ENCODE results near the gene ACOXL.

Gene ACOXL

DNA sequence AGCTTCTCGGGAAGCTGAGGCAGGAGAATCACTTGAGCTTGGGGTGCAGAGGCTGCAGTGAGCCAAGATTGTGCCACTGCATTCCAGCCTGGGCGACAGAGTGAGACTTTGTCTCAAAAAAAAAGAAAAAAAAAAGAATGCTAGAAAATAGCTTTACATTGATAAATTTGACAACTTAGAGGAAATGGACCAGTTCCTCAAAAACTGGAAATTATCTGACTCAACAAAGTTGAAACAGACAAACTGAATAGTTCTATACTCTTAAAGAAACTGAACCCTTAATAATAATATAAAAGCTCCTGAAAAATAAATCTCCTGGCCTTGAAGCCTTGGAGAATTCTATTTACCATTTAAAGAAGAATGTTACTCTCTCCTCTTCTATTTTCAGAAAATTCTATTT, 237.3 kb downstream of the ACOXL start:
- intact Hi-C loops (cut with DNase I): no loop called here
- DNase-seq: no peak

- DNase-seq: no peak
- intact Hi-C loops (cut with DNase I): no loop called here
These were observed 237.8 kb downstream of the ACOXL start for GRCh38 chr2:110970201-110970600.

GRCh38 chr2:110971811-110972210, 239.4 kb downstream of the ACOXL start:
- intact Hi-C loops (cut with DNase I): no loop called here
- no peak for DNase-seq

DNA sequence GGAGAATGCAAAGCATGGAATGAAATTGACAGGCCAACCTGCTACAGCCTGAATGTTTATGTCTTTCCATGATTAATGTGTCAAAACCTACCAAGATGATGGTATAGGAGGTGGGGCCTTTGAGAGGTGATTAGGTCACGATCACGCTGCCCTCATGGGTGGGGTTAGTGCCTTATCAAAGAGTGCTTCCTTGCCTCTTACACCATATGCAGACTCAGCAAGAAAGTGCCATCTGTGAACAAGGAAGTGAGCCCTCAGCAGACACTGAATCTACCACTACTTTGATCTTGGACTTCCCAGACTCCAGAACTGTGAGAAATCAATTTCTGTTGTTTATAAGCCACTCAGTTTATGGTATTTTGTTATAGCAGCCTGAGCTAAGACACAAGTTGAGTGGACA, 240.9 kb downstream of the ACOXL start:
- intact Hi-C loops (cut with DNase I): no loop called here
- no peak for DNase-seq

- DNase-seq: no peak
- intact Hi-C loops (cut with DNase I): no loop called here
These were observed 245.0 kb downstream of the ACOXL start for GRCh38 chr2:110977403-110977802.

DNA sequence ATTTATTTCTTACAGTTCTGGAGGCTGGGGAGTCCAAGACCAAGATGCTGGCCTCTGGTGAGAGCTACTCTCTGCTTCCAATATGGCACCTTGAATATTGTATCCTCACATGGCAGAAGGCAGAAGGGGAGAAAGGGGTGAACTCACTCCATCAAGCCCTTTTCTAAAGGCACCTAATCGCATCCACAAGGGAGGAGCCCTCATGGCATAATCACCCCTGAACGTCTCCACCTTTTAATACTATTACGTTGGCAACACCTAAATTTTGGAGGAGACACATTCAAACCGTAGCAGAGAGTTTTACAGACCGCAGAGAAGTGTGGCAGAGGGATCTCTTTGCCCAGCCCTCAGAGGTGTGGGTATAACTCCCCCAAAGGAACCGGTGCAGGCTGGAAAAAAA, 245.8 kb downstream of the ACOXL start:
- no peak for DNase-seq
- intact Hi-C loops (cut with DNase I): no loop called here

GRCh38 chr2:110978756-110979470, 246.5 kb downstream of the ACOXL start:
- intact Hi-C loops (cut with DNase I): no loop called here
- no peak for DNase-seq

DNA sequence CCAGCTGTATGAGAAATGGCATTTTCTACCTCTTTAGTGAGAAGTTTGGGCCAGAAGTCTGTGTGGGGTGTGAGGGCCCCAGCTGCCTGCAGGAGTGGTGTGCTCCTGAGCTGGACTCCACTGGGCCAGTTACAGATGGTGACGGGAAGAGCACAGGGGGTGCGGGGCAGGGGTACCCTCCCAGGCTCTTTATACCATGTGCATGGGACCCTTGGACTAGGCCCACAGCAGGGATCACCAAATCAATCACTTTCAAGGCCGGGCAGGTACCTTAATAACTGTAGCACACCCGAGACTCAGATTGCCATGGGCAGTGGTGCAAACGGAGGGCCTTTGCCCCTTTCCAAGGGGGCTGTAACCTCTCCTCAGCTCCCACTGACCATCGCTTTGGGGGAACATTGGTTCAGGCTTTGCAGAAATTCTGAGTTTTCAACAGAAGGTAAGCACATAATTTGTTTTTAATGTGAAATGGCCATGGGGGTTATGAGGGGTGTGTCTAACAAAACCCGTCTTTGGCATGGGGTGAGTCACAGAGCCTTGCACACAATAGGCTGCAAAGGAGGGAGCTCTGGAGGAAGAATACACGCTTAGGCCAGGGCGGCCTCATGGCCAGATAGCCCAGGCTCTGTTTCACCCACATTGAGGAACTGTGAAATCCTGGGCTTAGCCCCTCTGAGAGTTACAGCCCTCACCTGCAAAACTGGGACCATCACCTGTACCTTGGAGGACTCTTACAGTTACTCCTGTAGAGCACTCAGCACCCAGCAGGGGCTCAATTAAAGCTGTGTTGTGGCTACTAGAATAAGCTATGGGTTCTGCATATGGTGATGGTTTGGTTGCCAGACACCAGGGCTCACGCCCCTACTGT, 247.3 kb downstream of the ACOXL start:
- no peak for DNase-seq
- intact Hi-C loops (cut with DNase I): no loop called here

DNA sequence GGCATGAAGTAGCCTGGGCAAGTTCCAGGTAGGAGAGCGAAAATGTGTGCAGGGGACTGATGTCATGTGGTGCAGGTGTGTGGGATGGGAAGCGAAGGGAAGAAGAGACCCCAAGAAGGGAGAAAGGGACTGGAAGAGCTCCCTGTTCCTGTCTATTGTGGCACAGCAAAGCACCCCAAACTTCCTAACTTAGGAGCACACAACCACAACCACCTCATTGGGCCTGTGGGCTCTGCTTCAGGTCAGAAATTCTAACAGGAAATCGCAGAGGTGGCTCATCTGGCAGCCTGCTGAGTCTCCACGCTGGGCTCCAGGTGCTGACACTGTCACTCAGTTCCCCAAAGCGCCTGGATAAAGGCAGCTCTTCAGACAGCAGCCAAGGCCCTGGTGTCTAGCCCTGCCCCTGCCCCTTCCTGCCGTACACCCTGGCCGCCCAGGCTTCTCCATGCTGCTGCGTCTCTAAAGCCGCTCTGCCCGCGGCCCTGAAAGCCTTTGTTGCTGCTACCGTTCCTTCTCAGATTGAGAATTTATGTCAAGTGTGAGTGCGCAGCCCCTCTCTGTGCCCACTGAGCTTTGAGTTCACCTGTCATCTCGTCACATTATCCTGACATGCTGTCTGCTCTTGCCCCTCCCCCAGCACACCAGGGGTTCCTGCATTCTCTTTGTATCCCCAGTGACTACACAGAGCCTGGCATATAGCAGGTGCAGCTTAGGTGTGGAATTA, 248.1 kb downstream of the ACOXL start:
- no peak for DNase-seq
- intact Hi-C loops (cut with DNase I): no loop called here

- DNase-seq: no peak
These were observed 250.8 kb downstream of the ACOXL start for GRCh38 chr2:110983133-110983532.

GRCh38 chr2:110984694-110985490, 252.5 kb downstream of the ACOXL start:
- DNase-seq: no peak
- intact Hi-C loops (cut with DNase I): no loop called here

More at GRCh38 chr2:110983133-110983532, 250.8 kb downstream of the ACOXL start:
- intact Hi-C loops (cut with DNase I): no loop called here

GRCh38 chr2:110990440-110990839, 258.1 kb downstream of the ACOXL start:
- DNase-seq: no peak
- intact Hi-C loops (cut with DNase I): no loop called here

GRCh38 chr2:110991911-110992310, 259.5 kb downstream of the ACOXL start:
- DNase-seq: no peak
- intact Hi-C loops (cut with DNase I): no loop called here

- intact Hi-C loops (cut with DNase I): no loop called here
- DNase-seq: no peak
These were observed 260.5 kb downstream of the ACOXL start for GRCh38 chr2:110992886-110993285.

GRCh38 chr2:110993557-110994231, 261.3 kb downstream of the ACOXL start:
- no peak for DNase-seq
- intact Hi-C loops (cut with DNase I): no loop called here

GRCh38 chr2:110994250-110994961, 262.0 kb downstream of the ACOXL start:
- no peak for DNase-seq
- intact Hi-C loops (cut with DNase I): no loop called here

- DNase-seq: no peak
- intact Hi-C loops (cut with DNase I): no loop called here
These were observed 263.5 kb downstream of the ACOXL start for GRCh38 chr2:110995911-110996310.
